Measurements from ENCODE around the gene PRDM16. TPM values are rescaled to one million over a fixed set of nuclear protein-coding genes. Genes with fewer than 3 reads are reported as not detected.

The PRDM16 gene
- total RNA-seq, 1 donor from 2014 or later: 5.6 TPM

DNA sequence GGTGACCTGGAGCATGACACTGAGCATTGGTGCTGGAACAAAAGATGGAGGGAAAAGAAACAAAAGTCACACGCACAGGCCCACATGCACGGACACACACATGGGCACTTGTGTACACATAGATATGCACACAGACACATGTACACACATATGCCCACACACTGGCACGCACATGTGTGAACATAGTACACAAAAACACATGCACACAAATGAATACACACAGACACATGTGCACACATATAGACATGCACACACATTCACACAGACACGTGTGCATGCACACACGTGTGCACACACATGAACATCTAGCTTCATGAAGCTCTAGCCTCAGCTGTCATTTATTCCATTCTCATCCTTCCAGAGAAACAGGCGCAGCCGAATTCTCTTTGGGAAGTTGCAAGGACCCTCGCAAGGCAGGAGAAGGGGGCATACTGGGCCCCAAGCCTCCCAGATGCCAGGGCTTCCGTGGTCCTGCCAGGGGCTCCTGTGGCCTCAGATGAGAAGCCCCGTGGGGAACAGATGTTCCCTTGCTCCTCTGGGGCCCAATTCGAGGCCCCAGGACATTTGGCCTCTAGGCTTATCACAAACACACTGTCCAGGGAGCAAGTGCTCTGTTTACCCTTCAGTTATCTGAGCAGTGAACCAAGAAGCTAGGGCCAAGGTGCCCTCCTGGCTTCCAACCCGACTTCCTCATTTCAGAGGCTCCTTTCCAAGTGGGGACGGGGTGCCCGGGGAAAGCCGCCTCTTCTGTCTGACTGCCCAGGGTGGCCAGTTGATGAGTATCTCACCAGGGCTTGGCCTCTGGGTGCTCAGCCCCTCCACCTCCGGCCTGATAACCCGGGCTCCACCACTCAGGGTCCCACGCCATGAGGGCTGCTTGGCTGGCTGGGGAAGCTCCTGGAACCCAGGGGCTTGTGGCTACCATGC is 269.1 kb downstream of the PRDM16 start:
- no peak for DNase-seq (ENCODE audit: low read depth)
- TF ChIP-seq, protein P1, sequence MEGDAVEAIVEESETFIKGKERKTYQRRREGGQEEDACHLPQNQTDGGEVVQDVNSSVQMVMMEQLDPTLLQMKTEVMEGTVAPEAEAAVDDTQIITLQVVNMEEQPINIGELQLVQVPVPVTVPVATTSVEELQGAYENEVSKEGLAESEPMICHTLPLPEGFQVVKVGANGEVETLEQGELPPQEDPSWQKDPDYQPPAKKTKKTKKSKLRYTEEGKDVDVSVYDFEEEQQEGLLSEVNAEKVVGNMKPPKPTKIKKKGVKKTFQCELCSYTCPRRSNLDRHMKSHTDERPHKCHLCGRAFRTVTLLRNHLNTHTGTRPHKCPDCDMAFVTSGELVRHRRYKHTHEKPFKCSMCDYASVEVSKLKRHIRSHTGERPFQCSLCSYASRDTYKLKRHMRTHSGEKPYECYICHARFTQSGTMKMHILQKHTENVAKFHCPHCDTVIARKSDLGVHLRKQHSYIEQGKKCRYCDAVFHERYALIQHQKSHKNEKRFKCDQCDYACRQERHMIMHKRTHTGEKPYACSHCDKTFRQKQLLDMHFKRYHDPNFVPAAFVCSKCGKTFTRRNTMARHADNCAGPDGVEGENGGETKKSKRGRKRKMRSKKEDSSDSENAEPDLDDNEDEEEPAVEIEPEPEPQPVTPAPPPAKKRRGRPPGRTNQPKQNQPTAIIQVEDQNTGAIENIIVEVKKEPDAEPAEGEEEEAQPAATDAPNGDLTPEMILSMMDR (IDR thresholded peaks at IDR 0.05; ENCODE audit: insufficient read depth, low read length, poor library complexity, severe bottlenecking): no peak
- H3K27me3 ChIP-seq (ENCODE audit: control insufficient read depth, insufficient read depth, low read length): peaks cover 20% of the 10 kb centered on the region
- H3K4me3 ChIP-seq (ENCODE audit: low read depth, low read length): no peak overlapping the region
- no peaks in the 10 kb centered on the region for H3K36me3 ChIP-seq (ENCODE audit: control insufficient read depth, insufficient read depth, low read length)

DNA sequence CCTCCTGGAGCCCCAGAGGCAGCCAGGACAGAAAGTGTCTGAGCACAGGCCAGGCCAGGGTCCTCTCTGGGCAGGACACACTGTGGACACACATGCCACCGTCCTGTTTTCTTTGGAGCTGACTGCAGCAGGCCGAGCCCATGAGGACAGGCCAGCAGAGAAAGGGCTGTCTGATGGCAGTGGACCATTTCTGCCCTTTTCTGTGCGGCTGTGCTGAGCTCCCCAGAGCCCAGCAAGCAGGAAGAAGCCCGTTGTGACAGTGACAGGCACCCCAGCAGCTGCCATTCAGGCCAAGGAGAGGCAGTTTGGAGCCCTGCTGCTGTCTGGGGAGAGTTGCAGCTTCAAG is 269.7 kb downstream of the PRDM16 start:
- TF ChIP-seq, protein P1 (IDR thresholded peaks at IDR 0.05; ENCODE audit: insufficient read depth, low read length, poor library complexity, severe bottlenecking): no peak
- DNase-seq (ENCODE audit: low read depth): no peak
- H3K4me3 ChIP-seq (ENCODE audit: low read depth, low read length): no peak overlapping the region
- no peaks in the 10 kb centered on the region for H3K36me3 ChIP-seq (ENCODE audit: control insufficient read depth, insufficient read depth, low read length)
- peaks cover 18% of the 10 kb centered on the region for H3K27me3 ChIP-seq (ENCODE audit: control insufficient read depth, insufficient read depth, low read length)

DNA sequence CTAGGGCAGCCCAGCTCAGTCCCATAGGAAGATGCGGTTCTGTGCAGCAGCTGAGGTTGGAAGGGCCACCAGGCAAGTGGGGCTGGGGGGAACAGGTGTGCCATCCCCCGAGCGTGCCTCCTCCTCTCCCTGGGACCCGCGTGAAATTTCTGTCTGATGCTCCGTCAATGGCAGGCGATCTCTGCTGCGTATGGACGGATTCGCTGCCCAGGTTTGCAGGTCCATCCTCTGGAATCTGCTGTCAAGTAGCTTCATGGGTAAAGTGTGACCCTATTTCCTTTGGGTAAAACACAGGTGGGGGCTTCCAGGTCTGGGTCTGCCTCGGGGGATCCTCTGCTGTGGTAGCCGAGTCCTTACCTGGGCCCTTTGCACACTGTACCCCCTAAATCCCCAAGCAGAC is 270.9 kb downstream of the PRDM16 start:
- no peaks in the 10 kb centered on the region for H3K36me3 ChIP-seq (ENCODE audit: control insufficient read depth, insufficient read depth, low read length)
- TF ChIP-seq, protein P1 (IDR thresholded peaks at IDR 0.05; ENCODE audit: insufficient read depth, low read length, poor library complexity, severe bottlenecking): no peak

DNA sequence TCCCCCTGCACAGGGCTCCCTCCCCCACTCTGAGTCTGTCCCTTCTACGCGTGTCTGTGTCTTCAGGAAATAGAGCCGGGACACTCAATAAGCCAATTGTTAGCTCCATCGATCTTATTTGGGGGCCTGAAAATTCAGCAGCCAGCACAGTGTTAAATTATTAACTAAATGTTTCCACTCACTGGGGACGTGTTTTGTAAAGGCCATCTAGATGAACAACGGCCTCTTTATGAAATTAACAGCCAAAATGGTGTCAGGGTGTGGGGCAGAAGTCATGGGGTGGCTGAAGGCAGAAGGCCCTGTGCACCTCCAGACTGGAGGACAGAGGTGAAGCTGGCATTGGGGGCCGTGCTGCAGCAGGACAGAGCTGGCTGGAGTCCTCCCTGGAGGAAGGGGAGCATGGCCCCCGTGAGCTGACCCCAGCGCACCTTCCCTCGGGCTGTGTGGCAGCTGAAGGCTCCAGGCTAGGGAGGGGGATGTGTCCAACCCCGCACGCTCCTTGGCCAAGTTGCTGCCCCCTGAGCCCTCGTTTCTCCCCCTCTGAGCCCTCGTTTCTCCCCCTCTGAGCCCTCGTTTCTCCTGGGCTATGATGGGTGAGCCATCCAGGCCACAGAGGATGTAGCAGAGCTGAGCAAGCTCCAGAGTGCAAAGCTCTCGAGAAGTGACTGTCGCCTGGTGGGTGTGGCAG is 271.7 kb downstream of the PRDM16 start:
- Histone ChIP-seq H3K36me3 (ENCODE audit: control insufficient read depth, insufficient read depth, low read length) (no peaks in the 10 kb centered on the region), H3K4me3 (ENCODE audit: low read depth, low read length) (no peak overlapping the region), H3K27me3 (ENCODE audit: control insufficient read depth, insufficient read depth, low read length) (peaks cover 21% of the 10 kb centered on the region)
- DNase-seq (ENCODE audit: low read depth): no peak
- TF ChIP-seq, protein P1 (IDR thresholded peaks at IDR 0.05; ENCODE audit: insufficient read depth, low read length, poor library complexity, severe bottlenecking): no peak

More for the DNA sequence above, 270.9 kb downstream of the PRDM16 start:
- no peak for DNase-seq (ENCODE audit: low read depth)
- Histone ChIP-seq H3K27me3 (ENCODE audit: control insufficient read depth, insufficient read depth, low read length) (peaks cover 20% of the 10 kb centered on the region), H3K4me3 (ENCODE audit: low read depth, low read length) (no peak overlapping the region)

DNA sequence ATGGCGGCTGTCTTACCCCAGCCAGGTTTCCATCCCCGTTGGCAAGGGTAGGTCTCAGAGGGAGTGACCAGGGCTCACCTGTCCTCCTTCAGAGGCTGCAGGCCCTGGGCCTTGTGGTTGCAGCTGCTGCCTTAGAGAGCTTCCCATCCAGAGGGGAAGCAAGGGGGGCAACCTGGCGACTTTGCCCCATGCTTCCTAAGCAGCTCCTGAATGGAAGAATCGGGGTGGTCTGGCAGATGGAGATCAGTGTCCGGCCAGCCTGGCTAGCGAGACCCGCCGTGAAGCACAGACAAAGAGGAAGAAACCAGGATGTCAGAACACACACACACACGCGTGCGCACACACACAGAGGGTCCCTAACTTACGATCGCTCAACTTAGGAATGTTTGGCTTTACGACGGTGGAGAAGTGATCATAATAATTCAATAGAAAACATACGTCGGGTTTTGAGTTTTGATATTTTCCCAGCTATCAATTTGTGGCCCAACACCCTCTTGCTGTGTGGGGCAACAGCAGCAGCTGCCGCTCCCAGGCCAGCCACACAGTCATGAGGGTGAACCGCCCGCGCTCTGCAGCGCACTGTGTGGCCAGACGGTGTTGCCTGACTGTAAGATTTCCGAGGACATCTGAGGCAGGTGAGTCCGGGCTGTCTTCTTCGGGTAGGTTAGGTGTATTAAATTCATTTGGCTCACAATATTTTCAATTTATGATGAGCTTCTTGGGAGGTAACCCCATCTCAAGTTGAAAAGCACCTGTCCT is 272.4 kb downstream of the PRDM16 start:
- H3K27me3 ChIP-seq (ENCODE audit: control insufficient read depth, insufficient read depth, low read length): peaks cover 22% of the 10 kb centered on the region
- no peak for DNase-seq (ENCODE audit: low read depth)
- no peak overlapping the region for H3K4me3 ChIP-seq (ENCODE audit: low read depth, low read length)
- no peaks in the 10 kb centered on the region for H3K36me3 ChIP-seq (ENCODE audit: control insufficient read depth, insufficient read depth, low read length)
- TF ChIP-seq, protein P1 (IDR thresholded peaks at IDR 0.05; ENCODE audit: insufficient read depth, low read length, poor library complexity, severe bottlenecking): no peak

All from kidney epithelial cell (primary cell).